Skeletal muscle satellite cell (primary cell): ENCODE measurements around the gene DNMT1.
"Not testable (repeated sequence)": the region's sequence is repeated elsewhere in the genome, so short reads cannot be mapped to it uniquely, and the experiment has no call there.

Experiments
- H3K27me3 ChIP-seq: 2 replicates; pipeline ENCODE4 v1.7.0; 2013; ENCODE audit warnings: low read length; ENCODE audit not compliant: control insufficient read depth, insufficient read depth
- H3K36me3 ChIP-seq: 2 replicates; pipeline ENCODE4 v1.7.0; 2013; ENCODE audit warnings: mild to moderate bottlenecking, control low read depth, low read length; ENCODE audit not compliant: insufficient read depth
- H3K4me1 ChIP-seq: 2 replicates; pipeline ENCODE4 v1.7.0; 2013; ENCODE audit warnings: low read length; ENCODE audit not compliant: control insufficient read depth, insufficient read depth
- H3K4me2 ChIP-seq: 2 replicates; pipeline ENCODE4 v1.7.0; 2013; ENCODE audit warnings: mild to moderate bottlenecking, low read length
- H3K4me3 ChIP-seq: 2 replicates; pipeline ENCODE4 v1.7.0; 2013; ENCODE audit warnings: low read length
- H3K9ac ChIP-seq: 2 replicates; pipeline ENCODE4 v1.7.0; 2013; ENCODE audit warnings: mild to moderate bottlenecking, low read depth, low read length, moderate library complexity
- H3K9me3 ChIP-seq: replicated peaks from 2 replicates; pipeline ENCODE4 v1.7.0; 2013; ENCODE audit warnings: mild to moderate bottlenecking, control low read depth, low read length

The DNMT1 gene

DNA sequence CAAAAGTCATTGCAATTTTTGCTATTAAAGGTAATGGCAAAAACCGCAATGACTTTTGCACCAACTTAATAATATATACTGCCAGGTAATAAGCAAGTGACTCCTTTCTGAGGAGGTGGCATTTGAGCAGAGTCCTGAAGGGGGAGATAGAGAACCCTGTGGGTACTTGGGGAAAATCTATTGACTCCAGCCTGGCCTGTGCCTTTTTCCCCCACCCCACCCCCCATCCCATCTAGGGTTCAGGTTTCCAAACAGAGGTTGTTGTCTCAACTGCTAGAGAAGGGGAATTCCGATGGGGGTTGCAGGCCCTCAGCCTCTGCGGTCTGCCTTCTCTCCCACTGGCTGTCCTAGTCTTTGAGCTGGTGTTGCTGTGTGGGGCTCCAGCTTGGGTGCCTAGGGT is 24.9 kb upstream of the DNMT1 start:
- Histone ChIP-seq H3K9me3 (no peaks in the 10 kb centered on the region), H3K27me3 (no peaks in the 10 kb centered on the region), H3K36me3 (no peaks in the 10 kb centered on the region), H3K4me3 (no peak overlapping the region), H3K4me2 (no peak overlapping the region), H3K9ac (no peak overlapping the region), H3K4me1 (no peaks in the 10 kb centered on the region)

DNA sequence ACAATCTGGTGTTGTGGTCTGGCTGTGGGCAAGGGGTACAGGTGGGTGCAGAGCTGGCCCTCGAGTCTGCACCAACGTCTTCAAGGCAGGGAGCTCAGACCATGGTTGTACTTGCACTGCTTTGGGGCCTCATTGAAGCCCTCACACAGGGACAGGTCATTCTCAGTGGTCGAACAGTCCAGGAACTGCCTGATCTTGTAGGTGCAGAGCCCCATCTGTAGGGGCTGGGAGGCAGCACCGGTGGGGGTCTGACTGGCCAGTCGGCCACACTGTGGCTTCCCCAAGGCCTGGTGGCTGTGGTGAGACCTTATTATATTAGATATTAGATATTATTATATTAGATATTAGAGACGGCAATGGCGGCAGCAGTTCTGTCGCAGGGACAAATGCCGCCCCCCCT is 22.3 kb upstream of the DNMT1 start:
- Histone ChIP-seq H3K4me2 (no peak overlapping the region), H3K36me3 (no peaks in the 10 kb centered on the region), H3K9me3 (no peaks in the 10 kb centered on the region), H3K4me3 (no peak overlapping the region), H3K9ac (no peak overlapping the region), H3K27me3 (no peaks in the 10 kb centered on the region), H3K4me1 (no peaks in the 10 kb centered on the region)

DNA sequence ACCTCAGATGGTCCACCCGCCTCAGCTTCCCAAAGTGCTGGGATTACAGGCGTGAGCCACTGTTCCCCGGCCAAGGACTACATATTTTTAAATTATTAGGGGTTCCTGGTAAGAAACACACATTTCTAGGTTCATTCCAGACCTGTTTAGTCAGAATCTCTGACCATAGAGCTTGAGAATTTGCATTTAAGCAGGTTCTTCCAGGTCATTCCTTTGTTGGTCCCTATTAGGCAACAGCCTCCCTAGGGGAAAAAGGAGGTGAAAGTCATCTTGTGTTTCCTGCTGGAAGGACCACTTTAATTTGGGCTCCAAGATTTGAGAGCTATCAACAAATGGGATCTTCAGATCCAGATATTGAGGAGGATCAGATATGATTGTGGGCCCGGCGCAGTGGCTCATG is 20.0 kb upstream of the DNMT1 start:
- H3K36me3 ChIP-seq = no peaks in the 10 kb centered on the region
- no peak overlapping the region for H3K4me3 ChIP-seq
- H3K4me2 ChIP-seq = no peak overlapping the region
- H3K4me1 ChIP-seq = no peaks in the 10 kb centered on the region
- no peak overlapping the region for H3K9ac ChIP-seq
- H3K9me3 ChIP-seq = no peaks in the 10 kb centered on the region
- H3K27me3 ChIP-seq = peaks cover 3% of the 10 kb centered on the region

DNA sequence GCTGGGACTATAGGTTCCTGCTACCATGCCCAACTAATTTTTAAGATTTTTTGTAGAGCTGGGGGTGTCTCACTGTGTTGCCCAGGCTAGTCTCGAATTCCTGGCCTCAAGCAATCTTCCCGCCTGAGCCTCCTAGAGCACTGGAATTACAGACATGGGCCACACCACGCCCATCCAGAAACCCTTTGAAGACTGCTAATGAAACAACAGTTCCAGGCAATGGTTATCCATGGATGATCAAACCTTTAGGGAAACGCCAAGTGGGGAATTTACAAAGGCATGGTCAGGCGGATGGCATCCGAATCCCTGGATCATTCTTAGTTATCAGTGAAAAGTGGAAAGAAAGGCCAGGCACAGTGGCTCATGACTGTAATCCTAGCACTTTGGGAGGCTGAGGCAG is 16.9 kb upstream of the DNMT1 start:
- Histone ChIP-seq H3K4me2 (no peak overlapping the region), H3K4me1 (peaks cover 5% of the 10 kb centered on the region), H3K4me3 (no peak overlapping the region), H3K9me3 (no peaks in the 10 kb centered on the region), H3K9ac (no peak overlapping the region), H3K36me3 (no peaks in the 10 kb centered on the region), H3K27me3 (peaks cover 3% of the 10 kb centered on the region)

DNA sequence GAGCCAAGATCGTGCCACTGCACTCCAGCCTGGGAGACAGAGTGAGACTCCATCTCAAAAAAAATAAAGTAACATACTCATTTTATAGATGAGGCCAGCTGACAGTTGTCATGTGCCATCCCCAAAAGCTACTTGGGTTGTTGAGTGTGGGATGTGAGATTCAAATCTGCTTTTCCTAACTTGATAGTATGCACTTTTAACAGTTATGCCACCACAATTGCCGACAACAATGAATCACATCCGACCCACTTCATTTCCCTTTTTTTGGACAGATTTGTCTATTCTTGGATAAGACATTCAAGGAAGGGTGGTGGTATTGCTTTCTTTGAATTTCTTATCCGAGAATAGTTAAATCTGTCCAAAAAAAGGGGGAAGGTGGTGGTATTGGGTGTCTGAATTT is 16.3 kb upstream of the DNMT1 start:
- H3K4me1 ChIP-seq = peaks cover 10% of the 10 kb centered on the region
- H3K36me3 ChIP-seq = no peaks in the 10 kb centered on the region
- H3K4me2 ChIP-seq = no peak overlapping the region
- no peaks in the 10 kb centered on the region for H3K9me3 ChIP-seq
- H3K9ac ChIP-seq = no peak overlapping the region
- no peak overlapping the region for H3K4me3 ChIP-seq
- H3K27me3 ChIP-seq = peaks cover 3% of the 10 kb centered on the region

DNA sequence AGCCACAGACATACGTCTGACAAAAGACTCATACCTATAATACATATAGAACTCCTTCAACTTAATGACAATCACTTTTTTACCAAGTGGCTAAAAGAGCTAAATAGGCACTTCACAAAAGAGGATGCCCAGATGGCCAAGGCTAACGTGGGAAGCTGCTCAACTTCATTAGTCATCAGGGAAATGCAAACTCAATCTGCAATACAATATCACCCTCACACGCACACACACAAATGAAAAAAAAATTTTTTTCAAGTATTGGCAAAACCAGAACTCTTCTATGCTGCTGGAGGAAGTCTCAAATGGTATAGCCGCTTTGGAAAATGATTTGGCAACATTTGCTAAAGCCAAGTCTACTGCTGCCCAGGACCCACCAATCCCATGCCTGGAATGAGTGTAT is 14.6 kb upstream of the DNMT1 start:
- Histone ChIP-seq H3K36me3 (no peaks in the 10 kb centered on the region), H3K4me3 (no peak overlapping the region), H3K9me3 (no peaks in the 10 kb centered on the region)

DNA sequence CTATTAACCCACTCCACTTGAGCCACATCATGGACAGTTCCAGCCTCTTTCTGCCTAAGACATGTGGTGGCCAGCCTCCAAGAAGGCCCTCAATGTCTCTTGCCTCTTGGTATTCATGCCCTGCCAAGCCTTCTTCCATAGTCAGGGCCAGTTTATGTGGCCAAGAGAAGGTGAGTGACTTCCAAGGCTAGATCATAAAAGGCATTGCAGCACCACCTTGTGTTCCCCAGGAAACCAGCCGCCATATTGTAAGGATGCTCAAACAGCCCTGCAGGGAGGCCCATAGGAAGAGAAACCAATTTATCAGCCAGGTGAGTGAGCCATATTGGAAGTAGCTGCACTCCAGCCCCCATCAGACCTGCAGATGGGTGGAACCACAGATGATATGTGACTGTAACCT is 12.3 kb upstream of the DNMT1 start:
- Histone ChIP-seq H3K36me3 (no peaks in the 10 kb centered on the region), H3K27me3 (peaks cover 3% of the 10 kb centered on the region), H3K4me2 (no peak overlapping the region), H3K9ac (no peak overlapping the region), H3K4me3 (no peak overlapping the region), H3K4me1 (peaks cover 11% of the 10 kb centered on the region), H3K9me3 (no peaks in the 10 kb centered on the region)

More for the DNA sequence above, 14.6 kb upstream of the DNMT1 start:
- Histone ChIP-seq H3K27me3 (peaks cover 3% of the 10 kb centered on the region), H3K9ac (no peak overlapping the region), H3K4me2 (no peak overlapping the region), H3K4me1 (peaks cover 11% of the 10 kb centered on the region)

DNA sequence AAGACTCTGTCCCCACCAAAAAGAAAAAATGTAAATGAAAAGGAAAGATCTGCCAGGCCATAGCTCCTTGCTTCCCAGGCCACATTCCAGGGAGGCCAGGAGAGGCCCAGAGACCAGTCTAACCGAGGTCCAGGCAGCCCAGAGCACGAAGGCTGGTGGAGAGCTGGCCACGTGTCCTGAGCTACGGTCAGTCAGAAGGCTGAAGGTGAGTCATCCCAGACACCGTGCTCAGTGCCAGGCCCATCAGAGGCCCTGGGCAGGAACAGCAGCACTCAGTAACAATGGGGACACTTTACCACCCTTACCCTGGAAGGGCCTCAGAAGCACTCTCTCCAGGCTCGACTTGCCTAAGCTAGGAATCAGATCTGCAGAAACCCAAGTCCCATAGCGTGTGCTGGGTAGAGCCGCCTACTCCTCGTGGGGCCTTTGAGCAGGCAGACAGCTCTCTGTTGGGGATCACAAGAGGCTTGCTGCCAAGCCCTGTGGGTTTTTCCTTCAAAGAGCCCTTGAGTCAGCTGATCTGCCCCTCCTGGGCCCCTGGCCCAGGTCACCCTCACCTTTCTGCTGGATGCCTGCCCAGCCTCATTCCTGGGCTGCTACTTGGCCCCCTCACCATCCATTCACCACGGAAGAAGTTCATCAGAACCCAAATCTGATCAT is 11.6 kb upstream of the DNMT1 start:
- H3K27me3 ChIP-seq = no peaks in the 10 kb centered on the region
- no peak overlapping the region for H3K4me2 ChIP-seq
- peaks cover 11% of the 10 kb centered on the region for H3K4me1 ChIP-seq
- H3K9me3 ChIP-seq = no peaks in the 10 kb centered on the region
- no peaks in the 10 kb centered on the region for H3K36me3 ChIP-seq
- no peak overlapping the region for H3K4me3 ChIP-seq
- no peak overlapping the region for H3K9ac ChIP-seq

DNA sequence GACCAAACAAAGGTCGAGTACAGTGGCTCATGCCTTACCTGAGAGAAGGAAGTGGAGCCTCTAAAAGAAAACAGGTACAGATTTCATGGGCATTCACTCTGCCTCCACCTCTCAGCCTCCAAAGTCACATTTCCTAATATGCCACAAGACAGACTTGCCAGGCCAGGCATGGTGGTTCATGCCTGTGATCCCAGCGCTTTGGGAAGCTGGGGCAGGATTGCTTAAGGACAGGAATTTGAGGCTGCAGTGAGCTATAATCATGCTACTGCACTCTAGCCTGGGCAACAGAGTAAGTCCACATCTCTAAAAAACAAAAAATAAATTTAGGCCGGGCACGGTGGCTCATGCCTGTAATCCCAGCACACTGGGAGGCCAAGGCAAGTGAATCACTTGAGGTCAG is 10.9 kb upstream of the DNMT1 start:
- H3K27me3 ChIP-seq = no peaks in the 10 kb centered on the region

DNA sequence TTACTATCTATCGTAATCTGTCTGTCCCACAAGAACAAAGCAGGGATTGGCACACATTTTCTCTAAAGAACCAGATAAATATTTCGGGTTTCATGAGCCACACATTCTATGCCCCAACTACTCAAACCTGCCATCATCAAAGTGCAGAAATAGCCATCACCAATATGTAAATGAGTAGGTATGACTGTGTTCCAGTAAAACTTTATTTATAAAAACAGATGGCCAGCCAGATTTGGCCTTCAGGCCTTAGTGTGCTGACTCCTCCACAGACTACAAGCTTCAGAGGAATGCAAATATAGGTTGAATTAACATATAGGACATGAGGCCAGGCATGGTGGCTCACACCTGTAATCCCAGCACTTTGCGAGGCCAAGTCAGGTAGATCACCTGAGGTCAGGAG is 8.9 kb upstream of the DNMT1 start:
- H3K4me2 ChIP-seq = no peak overlapping the region
- H3K4me3 ChIP-seq = no peak overlapping the region
- H3K9ac ChIP-seq = no peak overlapping the region
- no peaks in the 10 kb centered on the region for H3K27me3 ChIP-seq
- H3K36me3 ChIP-seq = no peaks in the 10 kb centered on the region
- H3K4me1 ChIP-seq = peaks cover 7% of the 10 kb centered on the region
- H3K9me3 ChIP-seq = no peaks in the 10 kb centered on the region

More for the DNA sequence above, 10.9 kb upstream of the DNMT1 start:
- no peak overlapping the region for H3K4me2 ChIP-seq
- H3K4me3 ChIP-seq = no peak overlapping the region
- H3K9me3 ChIP-seq = no peaks in the 10 kb centered on the region
- H3K9ac ChIP-seq = no peak overlapping the region
- H3K4me1 ChIP-seq = peaks cover 11% of the 10 kb centered on the region
- no peaks in the 10 kb centered on the region for H3K36me3 ChIP-seq

DNA sequence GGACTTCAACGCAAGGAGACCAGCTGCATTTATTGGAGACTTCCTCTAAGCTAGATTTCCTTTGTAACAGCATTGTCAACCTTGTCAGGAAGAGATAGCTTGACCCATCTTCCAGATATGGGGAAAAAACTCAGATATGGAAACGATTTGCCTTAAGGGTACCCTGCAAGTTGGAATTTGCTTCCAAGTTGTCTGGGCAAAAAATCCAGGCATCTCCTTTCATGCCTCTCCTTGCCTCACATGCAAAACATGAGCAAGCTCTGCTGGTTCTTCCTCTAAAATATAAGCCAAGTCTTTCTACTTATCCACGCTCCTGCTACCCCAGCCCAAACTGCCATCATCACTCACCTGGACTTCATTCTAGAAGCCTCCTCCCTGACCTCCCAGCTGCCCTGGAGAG is 6.4 kb upstream of the DNMT1 start:
- no peak overlapping the region for H3K4me2 ChIP-seq
- H3K4me3 ChIP-seq = no peak overlapping the region
- H3K4me1 ChIP-seq = peaks cover 2% of the 10 kb centered on the region
- H3K9me3 ChIP-seq = no peaks in the 10 kb centered on the region
- no peaks in the 10 kb centered on the region for H3K27me3 ChIP-seq
- no peak overlapping the region for H3K9ac ChIP-seq
- no peaks in the 10 kb centered on the region for H3K36me3 ChIP-seq

DNA sequence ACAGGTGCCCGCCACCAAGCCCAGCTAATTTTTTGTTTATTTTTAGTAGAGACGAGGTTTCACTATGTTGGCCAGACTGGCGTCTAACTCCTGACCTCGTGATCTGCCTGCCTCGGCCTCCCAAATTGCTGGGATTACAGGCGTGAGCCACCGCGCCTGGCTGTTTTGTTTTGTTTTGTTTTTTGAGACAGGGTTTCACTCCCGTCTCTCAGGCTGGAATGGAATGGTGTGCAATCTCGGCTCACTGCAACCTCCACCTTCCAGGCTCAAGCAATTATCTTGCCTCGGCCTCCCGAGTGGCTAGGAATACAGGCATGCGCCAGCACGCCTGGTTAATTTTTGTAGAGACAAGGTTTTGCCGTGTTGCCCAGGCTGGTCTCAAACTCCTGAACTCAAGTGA is 5.3 kb upstream of the DNMT1 start:
- not testable (repeated sequence) for H3K4me2 ChIP-seq, H3K9me3 ChIP-seq, H3K4me3 ChIP-seq, H3K9ac ChIP-seq, H3K27me3 ChIP-seq, H3K4me1 ChIP-seq, H3K36me3 ChIP-seq
